Panc1 (cell line): ENCODE data around the gene PLCXD1.

Source experiments
- POLR2AphosphoS5 ChIP-seq: IDR thresholded peaks from 2 replicates; pipeline ENCODE4 v1.6.1; 2012; ENCODE audit warnings: mild to moderate bottlenecking, low read depth, low read length, moderate library complexity
- REST ChIP-seq, 2 experiments: IDR thresholded peaks; 2 replicates each; pipeline ENCODE4 v1.6.1; 2011 to 2012; ENCODE audit warnings: low read depth in 2 of 2, control low read depth in 1 of 2, low read length in 1 of 2, mild to moderate bottlenecking in 1 of 2, moderate library complexity in 1 of 2; ENCODE audit not compliant: insufficient read depth in 1 of 2
- SIN3A ChIP-seq: IDR thresholded peaks from 2 replicates; pipeline ENCODE4 v1.6.1; 2012; ENCODE audit warnings: low read depth, mild to moderate bottlenecking, low read length, moderate library complexity, borderline replicate concordance; ENCODE audit not compliant: insufficient read depth
- TCF7L2 ChIP-seq: IDR thresholded peaks from 2 replicates; pipeline ENCODE4 v1.6.1; 2011; ENCODE audit warnings: mild to moderate bottlenecking, low read depth, low read length, inconsistent platforms
- TF ChIP-seq, protein P1 (sequence below): fragments of 450-650 bp; IDR thresholded peaks from 2 replicates; pipeline ENCODE4 v1.5.1; 2017; ENCODE audit warnings: mild to moderate bottlenecking

DNA sequence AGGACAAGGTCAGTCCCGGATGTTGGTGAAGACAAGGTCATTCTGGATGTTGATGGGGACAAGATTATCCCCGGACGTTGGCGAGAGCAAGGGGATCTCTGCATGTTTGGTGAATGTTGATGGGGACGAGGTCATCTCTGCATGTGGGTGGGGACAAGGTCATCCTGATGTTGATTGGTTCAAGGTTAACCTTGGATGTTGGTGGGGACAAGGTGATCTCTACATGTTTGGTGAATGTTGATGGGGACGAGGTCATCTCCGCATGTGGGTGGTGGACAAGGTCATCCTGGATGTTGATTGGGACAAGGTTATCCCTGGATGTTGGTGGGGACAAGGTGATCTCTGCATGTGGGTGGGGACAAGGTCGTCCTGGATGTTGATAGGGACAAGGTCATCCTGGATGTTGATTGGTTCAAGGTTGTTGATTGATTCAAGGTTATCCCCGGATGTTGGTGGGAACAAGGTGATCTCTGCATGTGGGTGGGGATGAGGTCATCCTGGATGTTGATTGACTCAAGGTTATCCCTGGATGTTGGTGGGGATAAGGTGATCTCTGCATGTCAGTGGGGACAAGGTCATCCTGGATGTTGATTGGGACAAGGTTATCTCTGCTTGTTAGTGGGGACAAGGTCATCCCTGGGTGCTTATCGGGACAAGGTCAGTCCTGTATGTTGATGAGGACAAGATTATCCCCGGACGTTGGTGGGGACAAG, 28.8 kb upstream of the PLCXD1 start:
- TF ChIP-seq, protein P1, sequence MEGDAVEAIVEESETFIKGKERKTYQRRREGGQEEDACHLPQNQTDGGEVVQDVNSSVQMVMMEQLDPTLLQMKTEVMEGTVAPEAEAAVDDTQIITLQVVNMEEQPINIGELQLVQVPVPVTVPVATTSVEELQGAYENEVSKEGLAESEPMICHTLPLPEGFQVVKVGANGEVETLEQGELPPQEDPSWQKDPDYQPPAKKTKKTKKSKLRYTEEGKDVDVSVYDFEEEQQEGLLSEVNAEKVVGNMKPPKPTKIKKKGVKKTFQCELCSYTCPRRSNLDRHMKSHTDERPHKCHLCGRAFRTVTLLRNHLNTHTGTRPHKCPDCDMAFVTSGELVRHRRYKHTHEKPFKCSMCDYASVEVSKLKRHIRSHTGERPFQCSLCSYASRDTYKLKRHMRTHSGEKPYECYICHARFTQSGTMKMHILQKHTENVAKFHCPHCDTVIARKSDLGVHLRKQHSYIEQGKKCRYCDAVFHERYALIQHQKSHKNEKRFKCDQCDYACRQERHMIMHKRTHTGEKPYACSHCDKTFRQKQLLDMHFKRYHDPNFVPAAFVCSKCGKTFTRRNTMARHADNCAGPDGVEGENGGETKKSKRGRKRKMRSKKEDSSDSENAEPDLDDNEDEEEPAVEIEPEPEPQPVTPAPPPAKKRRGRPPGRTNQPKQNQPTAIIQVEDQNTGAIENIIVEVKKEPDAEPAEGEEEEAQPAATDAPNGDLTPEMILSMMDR: no peak
- TF ChIP-seq SIN3A: no peak
- no peak for TF ChIP-seq REST (IDR thresholded peaks at IDR 0.05; ENCODE audit: insufficient read depth in 1 of 2, low read depth in 2 of 2, low read length in 1 of 2)
- TF ChIP-seq POLR2AphosphoS5: no peak
- no peak for TF ChIP-seq TCF7L2
